Measurements from ENCODE around the gene SLC25A24. TPM values are rescaled to one million over a fixed set of nuclear protein-coding genes. Genes with fewer than 3 reads are reported as not detected.

Gene SLC25A24
- polyA plus RNA-seq, 3 donors = 11.1 to 45.4 (median 43.4) TPM

GRCh38 chr1:108100148-108100547 is 100.0 kb downstream of the SLC25A24 start:
- no peak overlapping the region for H3K9ac ChIP-seq (ENCODE audit: insufficient read depth, low read length, poor library complexity, severe bottlenecking)
- no peak overlapping the region for H2AFZ ChIP-seq (ENCODE audit: insufficient read depth, low read depth, low read length, poor library complexity, severe bottlenecking)
- intact Hi-C loops (cut with micrococcal nuclease) = loop anchor here in 1 of 2 donors (10.0 kb wide), 1 partner anchor 45 kb away; no protein-coding TSS in a partner anchor
- Mint-ChIP-seq H3K27me3 (ENCODE audit: low read depth in 3 of 3) (peaks cover 0 to 3% (median 2%) of the 10 kb centered on the region in 3 donors), H3K4me3 (no peak overlapping the region), H3K36me3 (peaks cover 4 to 6% of the 10 kb centered on the region in 2 donors), H3K27ac (no peak overlapping the region), H3K4me1 (no peaks in the 10 kb centered on the region), H3K9me3 (peaks cover 0 to 3% (median 0%) of the 10 kb centered on the region in 7 donors)
- H3K4me1 ChIP-seq (ENCODE audit: control insufficient read depth in 1 of 2, insufficient read depth in 2 of 2, low read length in 2 of 2) = no peaks in the 10 kb centered on the region
- H3K4me2 ChIP-seq (replicated peaks; ENCODE audit: extremely low read depth, low read length, poor library complexity, severe bottlenecking) = no peak overlapping the region
- DNase-seq = no peak
- no peaks in the 10 kb centered on the region for H4K20me1 ChIP-seq (ENCODE audit: insufficient read depth, low read length)
- H3K9me3 ChIP-seq (replicated peaks in 1 of 2; ENCODE audit: control insufficient read depth in 1 of 2, insufficient read depth in 1 of 2, low read length in 2 of 2) = no peaks in the 10 kb centered on the region
- TF ChIP-seq, protein P1, sequence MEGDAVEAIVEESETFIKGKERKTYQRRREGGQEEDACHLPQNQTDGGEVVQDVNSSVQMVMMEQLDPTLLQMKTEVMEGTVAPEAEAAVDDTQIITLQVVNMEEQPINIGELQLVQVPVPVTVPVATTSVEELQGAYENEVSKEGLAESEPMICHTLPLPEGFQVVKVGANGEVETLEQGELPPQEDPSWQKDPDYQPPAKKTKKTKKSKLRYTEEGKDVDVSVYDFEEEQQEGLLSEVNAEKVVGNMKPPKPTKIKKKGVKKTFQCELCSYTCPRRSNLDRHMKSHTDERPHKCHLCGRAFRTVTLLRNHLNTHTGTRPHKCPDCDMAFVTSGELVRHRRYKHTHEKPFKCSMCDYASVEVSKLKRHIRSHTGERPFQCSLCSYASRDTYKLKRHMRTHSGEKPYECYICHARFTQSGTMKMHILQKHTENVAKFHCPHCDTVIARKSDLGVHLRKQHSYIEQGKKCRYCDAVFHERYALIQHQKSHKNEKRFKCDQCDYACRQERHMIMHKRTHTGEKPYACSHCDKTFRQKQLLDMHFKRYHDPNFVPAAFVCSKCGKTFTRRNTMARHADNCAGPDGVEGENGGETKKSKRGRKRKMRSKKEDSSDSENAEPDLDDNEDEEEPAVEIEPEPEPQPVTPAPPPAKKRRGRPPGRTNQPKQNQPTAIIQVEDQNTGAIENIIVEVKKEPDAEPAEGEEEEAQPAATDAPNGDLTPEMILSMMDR (IDR thresholded peaks at IDR 0.05) = no peak
- no peak overlapping the region for H3K27ac ChIP-seq (ENCODE audit: low read depth in 1 of 2, low read length in 2 of 2)
- H3K36me3 ChIP-seq (replicated peaks in 1 of 2; ENCODE audit: control insufficient read depth in 1 of 2, insufficient read depth in 2 of 2, low read length in 2 of 2) = no peaks in the 10 kb centered on the region
- WGBS (ENCODE audit: insufficient coverage) = no CpG with 5 or more reads among the region's 1 CpG
- H3K79me2 ChIP-seq (ENCODE audit: insufficient read depth, low read length) = no peaks in the 10 kb centered on the region
- H3K4me3 ChIP-seq (replicated peaks in 1 of 3; ENCODE audit: low read depth in 2 of 3, low read length in 3 of 3) = no peak overlapping the region
- no peaks in the 10 kb centered on the region for H3K27me3 ChIP-seq (ENCODE audit: control insufficient read depth in 2 of 2, insufficient read depth in 2 of 2, low read length in 2 of 2)

- no peak overlapping the region for H2AFZ ChIP-seq (ENCODE audit: insufficient read depth, low read depth, low read length, poor library complexity, severe bottlenecking)
- TF ChIP-seq, protein P1 (IDR thresholded peaks at IDR 0.05) = no peak
- no peak overlapping the region for H3K27ac Mint-ChIP-seq
- H3K4me3 ChIP-seq (replicated peaks in 1 of 3; ENCODE audit: low read depth in 2 of 3, low read length in 3 of 3) = no peak overlapping the region
- no peaks in the 10 kb centered on the region for H3K79me2 ChIP-seq (ENCODE audit: insufficient read depth, low read length)
- H3K27me3 ChIP-seq (ENCODE audit: control insufficient read depth in 2 of 2, insufficient read depth in 2 of 2, low read length in 2 of 2) = no peaks in the 10 kb centered on the region
- no peak overlapping the region for H3K27ac ChIP-seq (ENCODE audit: low read depth in 1 of 2, low read length in 2 of 2)
- H3K4me1 ChIP-seq (ENCODE audit: control insufficient read depth in 1 of 2, insufficient read depth in 2 of 2, low read length in 2 of 2) = no peaks in the 10 kb centered on the region
- peaks cover 11 to 14% of the 10 kb centered on the region in 2 donors for H3K36me3 Mint-ChIP-seq
- peaks cover 0 to 3% (median 2%) of the 10 kb centered on the region in 3 donors for H3K27me3 Mint-ChIP-seq (ENCODE audit: low read depth in 3 of 3)
- no peaks in the 10 kb centered on the region for H3K9me3 ChIP-seq (replicated peaks in 1 of 2; ENCODE audit: control insufficient read depth in 1 of 2, insufficient read depth in 1 of 2, low read length in 2 of 2)
- DNase-seq = no peak
- H3K4me3 Mint-ChIP-seq = no peak overlapping the region
- H4K20me1 ChIP-seq (ENCODE audit: insufficient read depth, low read length) = no peaks in the 10 kb centered on the region
- H3K9me3 Mint-ChIP-seq = peaks cover 0 to 4% (median 0%) of the 10 kb centered on the region in 7 donors
- no peaks in the 10 kb centered on the region for H3K4me1 Mint-ChIP-seq
- no peak overlapping the region for H3K9ac ChIP-seq (ENCODE audit: insufficient read depth, low read length, poor library complexity, severe bottlenecking)
- no peak overlapping the region for H3K4me2 ChIP-seq (replicated peaks; ENCODE audit: extremely low read depth, low read length, poor library complexity, severe bottlenecking)
- H3K36me3 ChIP-seq (replicated peaks in 1 of 2; ENCODE audit: control insufficient read depth in 1 of 2, insufficient read depth in 2 of 2, low read length in 2 of 2) = no peaks in the 10 kb centered on the region
- intact Hi-C loops (cut with micrococcal nuclease) = no loop called here
These were observed 103.1 kb downstream of the SLC25A24 start for GRCh38 chr1:108097018-108097417.
